ENCODE results near the gene PMFBP1. TPM values are rescaled to one million over a fixed set of nuclear protein-coding genes. Genes with fewer than 3 reads are reported as not detected.

The PMFBP1 gene
- total and polyA plus RNA-seq, 7 donors: 0.16 to 0.72 (median 0.37) TPM; not detected in 2

- H3K9me3 ChIP-seq: no peaks in the 10 kb centered on the region
Observed at GRCh38 chr16:72162105-72162692, 9.8 kb downstream of the PMFBP1 start.

GRCh38 chr16:72159801-72160200 is 12.2 kb downstream of the PMFBP1 start:
- intact Hi-C loops (cut with DNase I): no loop called here
- Histone ChIP-seq H3K4me1 (no peaks in the 10 kb centered on the region), H3K4me3 (no peak overlapping the region), H3K36me3 (ENCODE audit: insufficient read depth in 1 of 2, low read depth in 1 of 2) (no peaks in the 10 kb centered on the region), H3K27ac (no peak overlapping the region), H3K27me3 (ENCODE audit: insufficient read depth in 3 of 3, low read length in 2 of 3) (no peaks in the 10 kb centered on the region), H3K9me3 (no peaks in the 10 kb centered on the region)
- no peak for TF ChIP-seq CTCF (IDR thresholded peaks at IDR 0.05)
- ATAC-seq: no peak
- no peak for DNase-seq
- 45 to 52% (median 46%) methylated on average over 2 of the region's 2 CpGs for WGBS, 3 donors

More at GRCh38 chr16:72162105-72162692, 9.8 kb downstream of the PMFBP1 start:
- H3K4me3 ChIP-seq: no peak overlapping the region
- WGBS, 3 donors: 51 to 63% (median 60%) methylated on average over 6 of the region's 6 CpGs
- no peaks in the 10 kb centered on the region for H3K4me1 ChIP-seq
- no peaks in the 10 kb centered on the region for H3K36me3 ChIP-seq (ENCODE audit: insufficient read depth in 1 of 2, low read depth in 1 of 2)
- ATAC-seq: no peak
- no peak for DNase-seq
- TF ChIP-seq CTCF (IDR thresholded peaks at IDR 0.05): no peak
- no peaks in the 10 kb centered on the region for H3K27me3 ChIP-seq (ENCODE audit: insufficient read depth in 3 of 3, low read length in 2 of 3)
- H3K27ac ChIP-seq: no peak overlapping the region
- intact Hi-C loops (cut with DNase I): no loop called here

GRCh38 chr16:72159386-72159785 is 12.6 kb downstream of the PMFBP1 start:
- no peak for DNase-seq
- Histone ChIP-seq H3K27ac (no peak overlapping the region), H3K27me3 (ENCODE audit: insufficient read depth in 3 of 3, low read length in 2 of 3) (no peaks in the 10 kb centered on the region), H3K36me3 (ENCODE audit: insufficient read depth in 1 of 2, low read depth in 1 of 2) (no peaks in the 10 kb centered on the region), H3K4me1 (no peaks in the 10 kb centered on the region), H3K4me3 (no peak overlapping the region), H3K9me3 (no peaks in the 10 kb centered on the region)
- ATAC-seq: no peak
- intact Hi-C loops (cut with DNase I): no loop called here
- WGBS, 3 donors: 42 to 43% (median 43%) methylated on average over 2 of the region's 2 CpGs
- no peak for TF ChIP-seq CTCF (IDR thresholded peaks at IDR 0.05)

GRCh38 chr16:72149676-72150464 is 22.1 kb downstream of the PMFBP1 start:
- no peak for TF ChIP-seq CTCF (IDR thresholded peaks at IDR 0.05)
- H3K9me3 ChIP-seq: no peaks in the 10 kb centered on the region
- ATAC-seq: no peak
- no peaks in the 10 kb centered on the region for H3K4me1 ChIP-seq
- intact Hi-C loops (cut with DNase I): no loop called here
- H3K27ac ChIP-seq: no peak overlapping the region
- no peaks in the 10 kb centered on the region for H3K36me3 ChIP-seq (ENCODE audit: insufficient read depth in 1 of 2, low read depth in 1 of 2)
- 78 to 81% (median 78%) methylated on average over 8 of the region's 8 CpGs for WGBS, 3 donors
- no peak overlapping the region for H3K4me3 ChIP-seq
- no peaks in the 10 kb centered on the region for H3K27me3 ChIP-seq (ENCODE audit: insufficient read depth in 3 of 3, low read length in 2 of 3)
- no peak for DNase-seq

All from psoas muscle (tissue), 8 donors.